ENCODE data around the gene RAI14.

RAI14 gene

GRCh38 chr5:34648840-34649158 is 7.3 kb upstream of the RAI14 start:
- 92% methylated on average over 2 of the region's 2 CpGs for WGBS
- H3K27ac ChIP-seq (ENCODE audit: low read depth, low read length): no peak overlapping the region
- no peaks in the 10 kb centered on the region for H3K27me3 ChIP-seq (ENCODE audit: insufficient read depth, low read length)
- no peaks in the 10 kb centered on the region for H3K4me1 ChIP-seq (ENCODE audit: insufficient read depth, low read length)
- H3K9ac ChIP-seq (ENCODE audit: low read depth, low read length): no peak overlapping the region
- 0 out of 2 replicates have a peak, but pooled peaks cover 6% of the 10 kb centered on the region for H3K9me3 ChIP-seq (ENCODE audit: insufficient read depth, low read depth, low read length)
- no peak overlapping the region for H3K4me3 ChIP-seq (ENCODE audit: low read length)
- no peaks in the 10 kb centered on the region for H3K36me3 ChIP-seq (ENCODE audit: insufficient read depth, low read length)

- no peak overlapping the region for H3K9ac ChIP-seq (ENCODE audit: low read depth, low read length)
- H3K4me3 ChIP-seq (ENCODE audit: low read length): no peak overlapping the region
- no peaks in the 10 kb centered on the region for H3K36me3 ChIP-seq (ENCODE audit: insufficient read depth, low read length)
- H3K4me1 ChIP-seq (ENCODE audit: insufficient read depth, low read length): peaks cover 4% of the 10 kb centered on the region
- 62% methylated on average over 2 of the region's 2 CpGs for WGBS
- 0 out of 2 replicates have a peak, but pooled peaks cover under 1% of the 10 kb centered on the region for H3K9me3 ChIP-seq (ENCODE audit: insufficient read depth, low read depth, low read length)
- H3K27ac ChIP-seq (ENCODE audit: low read depth, low read length): no peak overlapping the region
- no peaks in the 10 kb centered on the region for H3K27me3 ChIP-seq (ENCODE audit: insufficient read depth, low read length)
Observed at GRCh38 chr5:34651791-34652190, 4.3 kb upstream of the RAI14 start.

- Histone ChIP-seq H3K9me3 (ENCODE audit: insufficient read depth, low read depth, low read length) (no peaks in the 10 kb centered on the region), H3K36me3 (ENCODE audit: insufficient read depth, low read length) (no peaks in the 10 kb centered on the region), H3K4me1 (ENCODE audit: insufficient read depth, low read length) (peaks cover 4% of the 10 kb centered on the region), H3K27ac (ENCODE audit: low read depth, low read length) (no peak overlapping the region), H3K4me3 (ENCODE audit: low read length) (no peak overlapping the region), H3K27me3 (ENCODE audit: insufficient read depth, low read length) (no peaks in the 10 kb centered on the region), H3K9ac (ENCODE audit: low read depth, low read length) (no peak overlapping the region)
- 72% methylated on average over 5 of the region's 5 CpGs for WGBS
Observed at GRCh38 chr5:34652466-34652865, 3.7 kb upstream of the RAI14 start.

GRCh38 chr5:34652914-34653313 is 3.2 kb upstream of the RAI14 start:
- H3K27me3 ChIP-seq (ENCODE audit: insufficient read depth, low read length): no peaks in the 10 kb centered on the region
- no peak overlapping the region for H3K27ac ChIP-seq (ENCODE audit: low read depth, low read length)
- peaks cover 8% of the 10 kb centered on the region for H3K4me1 ChIP-seq (ENCODE audit: insufficient read depth, low read length)

GRCh38 chr5:34653708-34654107 is 2.4 kb upstream of the RAI14 start:
- Histone ChIP-seq H3K4me3 (ENCODE audit: low read length) (no peak overlapping the region), H3K9me3 (ENCODE audit: insufficient read depth, low read depth, low read length) (no peaks in the 10 kb centered on the region), H3K4me1 (ENCODE audit: insufficient read depth, low read length) (peaks cover 9% of the 10 kb centered on the region), H3K9ac (ENCODE audit: low read depth, low read length) (no peak overlapping the region), H3K27me3 (ENCODE audit: insufficient read depth, low read length) (no peaks in the 10 kb centered on the region), H3K27ac (ENCODE audit: low read depth, low read length) (no peak overlapping the region), H3K36me3 (ENCODE audit: insufficient read depth, low read length) (no peaks in the 10 kb centered on the region)

More at GRCh38 chr5:34652914-34653313, 3.2 kb upstream of the RAI14 start:
- Histone ChIP-seq H3K36me3 (ENCODE audit: insufficient read depth, low read length) (no peaks in the 10 kb centered on the region), H3K9me3 (ENCODE audit: insufficient read depth, low read depth, low read length) (no peaks in the 10 kb centered on the region), H3K9ac (ENCODE audit: low read depth, low read length) (no peak overlapping the region), H3K4me3 (ENCODE audit: low read length) (no peak overlapping the region)

GRCh38 chr5:34655354-34655991 is 655 bp upstream of the RAI14 start:
- Histone ChIP-seq H3K36me3 (ENCODE audit: insufficient read depth, low read length) (no peaks in the 10 kb centered on the region), H3K27me3 (ENCODE audit: insufficient read depth, low read length) (no peaks in the 10 kb centered on the region), H3K9ac (ENCODE audit: low read depth, low read length) (peak overlapping the region; percentile 93), H3K4me1 (ENCODE audit: insufficient read depth, low read length) (peaks cover 12% of the 10 kb centered on the region), H3K9me3 (ENCODE audit: insufficient read depth, low read depth, low read length) (no peaks in the 10 kb centered on the region), H3K27ac (ENCODE audit: low read depth, low read length) (peak overlapping the region; percentile 86; the same call in 1 of the 2 replicates), H3K4me3 (ENCODE audit: low read length) (peak overlapping the region; percentile 75)
- WGBS: 3% methylated on average over 16 of the region's 16 CpGs

- H3K36me3 ChIP-seq (ENCODE audit: insufficient read depth, low read length): no peaks in the 10 kb centered on the region
- no peaks in the 10 kb centered on the region for H3K9me3 ChIP-seq (ENCODE audit: insufficient read depth, low read depth, low read length)
- under 1% methylated on average over 53 of the region's 53 CpGs for WGBS
- H3K9ac ChIP-seq (ENCODE audit: low read depth, low read length): peak overlapping the region; percentile 93
- H3K4me3 ChIP-seq (ENCODE audit: low read length): peak overlapping the region; percentile 75
- H3K27ac ChIP-seq (ENCODE audit: low read depth, low read length): peak overlapping the region; percentile 86
- peaks cover 12% of the 10 kb centered on the region for H3K4me1 ChIP-seq (ENCODE audit: insufficient read depth, low read length)
- H3K27me3 ChIP-seq (ENCODE audit: insufficient read depth, low read length): no peaks in the 10 kb centered on the region
Observed at GRCh38 chr5:34656700-34657273, 659 bp downstream of the RAI14 start.

GRCh38 chr5:34657274-34657921 is 1.3 kb downstream of the RAI14 start:
- Histone ChIP-seq H3K9ac (ENCODE audit: low read depth, low read length) (peak overlapping the region; percentile 93), H3K4me3 (ENCODE audit: low read length) (peak overlapping the region; percentile 75), H3K4me1 (ENCODE audit: insufficient read depth, low read length) (peaks cover 12% of the 10 kb centered on the region), H3K36me3 (ENCODE audit: insufficient read depth, low read length) (no peaks in the 10 kb centered on the region), H3K27ac (ENCODE audit: low read depth, low read length) (peak overlapping the region; percentile 86; the same call in 1 of the 2 replicates), H3K9me3 (ENCODE audit: insufficient read depth, low read depth, low read length) (no peaks in the 10 kb centered on the region), H3K27me3 (ENCODE audit: insufficient read depth, low read length) (no peaks in the 10 kb centered on the region)
- 1% methylated on average over 26 of the region's 28 CpGs for WGBS

GRCh38 chr5:34657988-34658387 is 1.9 kb downstream of the RAI14 start:
- 29% methylated on average over 4 of the region's 4 CpGs for WGBS
- peak overlapping the region; percentile 75 for H3K4me3 ChIP-seq (ENCODE audit: low read length)
- no peaks in the 10 kb centered on the region for H3K9me3 ChIP-seq (ENCODE audit: insufficient read depth, low read depth, low read length)
- H3K36me3 ChIP-seq (ENCODE audit: insufficient read depth, low read length): peaks cover 3% of the 10 kb centered on the region; the same call in 1 of the 2 replicates
- H3K9ac ChIP-seq (ENCODE audit: low read depth, low read length): no peak overlapping the region
- no peak overlapping the region for H3K27ac ChIP-seq (ENCODE audit: low read depth, low read length)
- H3K4me1 ChIP-seq (ENCODE audit: insufficient read depth, low read length): peaks cover 12% of the 10 kb centered on the region
- H3K27me3 ChIP-seq (ENCODE audit: insufficient read depth, low read length): no peaks in the 10 kb centered on the region

- H3K4me3 ChIP-seq (ENCODE audit: low read length): no peak overlapping the region
- no peaks in the 10 kb centered on the region for H3K9me3 ChIP-seq (ENCODE audit: insufficient read depth, low read depth, low read length)
- WGBS: 95% methylated on average over 3 of the region's 3 CpGs
- no peaks in the 10 kb centered on the region for H3K27me3 ChIP-seq (ENCODE audit: insufficient read depth, low read length)
- H3K4me1 ChIP-seq (ENCODE audit: insufficient read depth, low read length): peaks cover 12% of the 10 kb centered on the region
- H3K27ac ChIP-seq (ENCODE audit: low read depth, low read length): no peak overlapping the region
- no peak overlapping the region for H3K9ac ChIP-seq (ENCODE audit: low read depth, low read length)
- H3K36me3 ChIP-seq (ENCODE audit: insufficient read depth, low read length): peaks cover 10% of the 10 kb centered on the region; the same call in 1 of the 2 replicates
Observed at GRCh38 chr5:34659168-34659567, 3.0 kb downstream of the RAI14 start.

- Histone ChIP-seq H3K36me3 (ENCODE audit: insufficient read depth, low read length) (peaks cover 10% of the 10 kb centered on the region; the same call in 1 of the 2 replicates), H3K4me1 (ENCODE audit: insufficient read depth, low read length) (peaks cover 8% of the 10 kb centered on the region), H3K4me3 (ENCODE audit: low read length) (no peak overlapping the region), H3K27me3 (ENCODE audit: insufficient read depth, low read length) (no peaks in the 10 kb centered on the region), H3K27ac (ENCODE audit: low read depth, low read length) (no peak overlapping the region), H3K9ac (ENCODE audit: low read depth, low read length) (no peak overlapping the region), H3K9me3 (ENCODE audit: insufficient read depth, low read depth, low read length) (no peaks in the 10 kb centered on the region)
- 86% methylated on average over 4 of the region's 4 CpGs for WGBS
Observed at GRCh38 chr5:34660444-34660843, 4.3 kb downstream of the RAI14 start.

All from HUES64 (cell line).